Tibial nerve (tissue), 4 donors: ENCODE results near the gene RNF113B. TPM values are rescaled to one million over a fixed set of nuclear protein-coding genes. Genes with fewer than 3 reads are reported as not detected.

Source experiments
- DNase-seq, 2 donors: peaks; one replicate each; pipeline ENCODE4 v3.0.0-alpha.2; 2019; ENCODE audit warnings: low spot score in 2 of 2
- H3K27ac ChIP-seq, 4 donors: fragments of 200-600 bp; sonication (generic) in 3 of 4; one replicate each; pipeline ENCODE4 v1.5.1; 2017 to 2019; ENCODE audit warnings: mild to moderate bottlenecking in 1 of 4
- H3K27me3 ChIP-seq, 2 donors: fragments of 200-600 bp; sonication (generic) in 1 of 2; one replicate each; pipeline versions ENCODE4 v1.5.1 to v1.6.0; 2017 to 2019
- H3K36me3 ChIP-seq, 3 donors: fragments of 200-600 bp; sonication (generic); one replicate each; pipeline ENCODE4 v1.5.1; 2018 to 2019
- H3K4me1 ChIP-seq, 4 donors: fragments of 200-600 bp; sonication (generic) in 3 of 4; one replicate each; pipeline ENCODE4 v1.5.1; 2017 to 2019
- H3K4me3 ChIP-seq, 4 donors: fragments of 200-600 bp; sonication (generic) in 3 of 4; one replicate each; pipeline ENCODE4 v1.5.1; 2017 to 2019; ENCODE audit warnings: mild to moderate bottlenecking in 1 of 4, moderate library complexity in 1 of 4
- H3K9me3 ChIP-seq, 4 donors: fragments of 200-600 bp; sonication (generic) in 3 of 4; one replicate each; pipeline ENCODE4 v1.5.1; 2017 to 2019
- EP300 ChIP-seq, 2 donors: sonication (generic); formaldehyde crosslinking; IDR thresholded peaks; one replicate each; pipeline ENCODE4 v1.6.1; 2017; ENCODE audit warnings: antibody characterized with exemption in 2 of 2, mild to moderate bottlenecking in 1 of 2
- POLR2A ChIP-seq, 2 donors: fragments of 450-650 bp; IDR thresholded peaks; one replicate each; pipeline ENCODE4 v1.6.1; 2017; ENCODE audit warnings: antibody characterized with exemption in 2 of 2, mild to moderate bottlenecking in 2 of 2, moderate library complexity in 2 of 2
- WGBS, 2 donors: methylation state at CpG; one replicate each; pipeline ENCODE4 v1.1.5; 2018; 5-methylcytosine and 5-hydroxymethylcytosine counted together
- total RNA-seq, 4 donors: library from RNA; depleted of rRNA; stranded (reverse); fragments of >200 nt; gene quantifications; one replicate each; pipeline ENCODE4 v1.1.0, GENCODE V29; 2016
- TF ChIP-seq, protein P1 (sequence below), 5 experiments: fragments of 200-600 bp in 3 of 5; fragments of 450-650 bp in 2 of 5; sonication (generic) in 3 of 5; IDR thresholded peaks; one replicate each; pipeline ENCODE4 v1.5.1; 2016 to 2019; ENCODE audit warnings: antibody characterized with exemption in 5 of 5, mild to moderate bottlenecking in 3 of 5, moderate library complexity in 2 of 5

The RNF113B gene
- total RNA-seq, 4 donors from 2014 or later, result not detected

DNA sequence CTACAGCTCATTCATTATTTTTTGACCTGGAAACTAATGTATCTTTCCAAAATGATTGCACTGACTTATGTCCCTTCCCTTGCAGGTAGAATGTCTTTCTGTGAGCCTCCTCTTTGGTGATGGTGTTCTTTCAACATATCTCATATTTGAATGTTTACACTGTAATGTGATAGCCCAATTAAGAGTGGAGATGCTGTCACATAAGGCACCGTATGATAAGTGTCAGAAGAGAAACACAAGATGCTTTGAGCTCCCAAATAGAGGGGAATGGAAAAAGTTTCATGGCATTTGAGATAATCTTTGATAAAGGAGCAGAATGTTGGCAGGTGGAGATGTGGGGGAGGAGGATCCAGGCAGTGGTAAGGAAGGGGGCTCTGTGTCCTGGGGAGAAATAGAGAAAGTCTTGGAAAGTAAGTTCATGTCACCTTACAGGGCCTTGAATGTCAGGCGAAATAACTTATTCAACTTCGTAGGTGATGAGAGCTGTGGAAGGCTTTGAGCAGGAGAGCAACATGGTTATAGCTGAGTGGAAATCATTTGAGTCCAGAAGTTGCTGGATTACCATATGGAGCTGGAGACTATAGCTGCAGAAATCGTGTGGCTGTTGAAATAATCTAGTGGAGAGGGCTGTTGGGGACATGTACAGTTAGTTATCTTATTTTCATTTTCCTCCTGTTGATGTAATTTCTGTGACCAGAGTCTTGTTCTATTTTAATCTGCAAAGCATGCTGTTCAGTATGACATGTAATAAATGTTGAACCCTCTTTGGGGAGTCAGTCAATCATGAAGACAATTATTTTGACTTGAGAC is 10.3 kb upstream of the RNF113B start:
- H3K27ac ChIP-seq, result no peak overlapping the region
- no peak for DNase-seq
- 67 to 72% methylated on average over 4 of the region's 4 CpGs for WGBS, 2 donors

DNA sequence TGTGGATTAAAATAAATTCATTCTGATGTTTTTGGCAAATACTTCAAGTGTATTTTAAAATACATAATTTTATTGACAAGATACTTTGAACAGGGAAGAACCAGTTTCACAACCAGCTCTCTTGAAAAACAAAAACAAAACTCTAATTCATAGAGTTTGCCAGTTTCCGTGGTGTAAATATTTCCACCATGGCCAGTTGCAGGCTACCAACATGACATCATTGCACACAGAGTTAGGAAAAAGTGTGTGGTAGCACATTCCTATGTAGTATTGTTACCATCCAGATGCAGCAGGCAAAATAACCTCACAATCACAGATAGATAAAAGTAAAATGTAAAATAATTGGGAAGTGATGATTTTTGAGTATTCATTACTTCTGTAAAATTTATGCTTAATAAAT is 7.7 kb upstream of the RNF113B start:
- WGBS, 2 donors, result 52 to 56% methylated on average over 1 of the region's 1 CpG
- Histone ChIP-seq H3K27ac (no peak overlapping the region), H3K4me3 (no peak overlapping the region), H3K36me3 (no peaks in the 10 kb centered on the region), H3K4me1 (peaks cover 0 to 4% (median 0%) of the 10 kb centered on the region in 4 donors), H3K9me3 (peaks cover 0 to 8% (median 0%) of the 10 kb centered on the region in 4 donors), H3K27me3 (no peaks in the 10 kb centered on the region)
- TF ChIP-seq EP300 (IDR thresholded peaks at IDR 0.05), result no peak
- TF ChIP-seq, protein P1, sequence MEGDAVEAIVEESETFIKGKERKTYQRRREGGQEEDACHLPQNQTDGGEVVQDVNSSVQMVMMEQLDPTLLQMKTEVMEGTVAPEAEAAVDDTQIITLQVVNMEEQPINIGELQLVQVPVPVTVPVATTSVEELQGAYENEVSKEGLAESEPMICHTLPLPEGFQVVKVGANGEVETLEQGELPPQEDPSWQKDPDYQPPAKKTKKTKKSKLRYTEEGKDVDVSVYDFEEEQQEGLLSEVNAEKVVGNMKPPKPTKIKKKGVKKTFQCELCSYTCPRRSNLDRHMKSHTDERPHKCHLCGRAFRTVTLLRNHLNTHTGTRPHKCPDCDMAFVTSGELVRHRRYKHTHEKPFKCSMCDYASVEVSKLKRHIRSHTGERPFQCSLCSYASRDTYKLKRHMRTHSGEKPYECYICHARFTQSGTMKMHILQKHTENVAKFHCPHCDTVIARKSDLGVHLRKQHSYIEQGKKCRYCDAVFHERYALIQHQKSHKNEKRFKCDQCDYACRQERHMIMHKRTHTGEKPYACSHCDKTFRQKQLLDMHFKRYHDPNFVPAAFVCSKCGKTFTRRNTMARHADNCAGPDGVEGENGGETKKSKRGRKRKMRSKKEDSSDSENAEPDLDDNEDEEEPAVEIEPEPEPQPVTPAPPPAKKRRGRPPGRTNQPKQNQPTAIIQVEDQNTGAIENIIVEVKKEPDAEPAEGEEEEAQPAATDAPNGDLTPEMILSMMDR (IDR thresholded peaks at IDR 0.05), result no peak
- TF ChIP-seq POLR2A (IDR thresholded peaks at IDR 0.05), result no peak
- no peak for DNase-seq

More for the DNA sequence above, 10.3 kb upstream of the RNF113B start:
- H3K27me3 ChIP-seq, result no peaks in the 10 kb centered on the region
- H3K4me3 ChIP-seq, result no peak overlapping the region
- H3K4me1 ChIP-seq, result peaks cover 0 to 10% (median 2%) of the 10 kb centered on the region in 4 donors
- H3K36me3 ChIP-seq, result no peaks in the 10 kb centered on the region
- TF ChIP-seq EP300 (IDR thresholded peaks at IDR 0.05) (no peak), POLR2A (IDR thresholded peaks at IDR 0.05) (no peak)
- TF ChIP-seq, protein P1 (IDR thresholded peaks at IDR 0.05), result no peak
- no peaks in the 10 kb centered on the region for H3K9me3 ChIP-seq

DNA sequence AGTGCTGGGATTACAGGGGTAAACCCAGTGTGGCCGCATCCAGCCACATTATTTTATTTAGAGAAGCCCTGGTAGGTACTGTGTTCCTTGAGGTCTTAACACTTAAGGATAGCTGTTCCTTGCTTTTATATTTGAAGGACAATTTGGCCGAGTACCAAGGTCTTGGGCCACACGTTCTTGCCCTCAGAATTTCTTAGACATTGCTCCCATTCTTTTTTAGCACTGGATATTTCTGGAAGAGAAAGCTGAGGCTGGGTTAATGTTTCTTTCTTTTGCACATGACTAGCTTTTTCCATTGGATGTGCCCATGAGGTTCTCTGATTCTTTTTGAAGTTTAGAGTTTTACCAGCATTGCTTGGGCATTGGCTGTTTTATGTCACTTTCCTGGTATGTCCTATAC is 5.5 kb upstream of the RNF113B start:
- Histone ChIP-seq H3K9me3 (peaks cover 0 to 8% (median 0%) of the 10 kb centered on the region in 4 donors), H3K27me3 (no peaks in the 10 kb centered on the region), H3K4me3 (no peak overlapping the region), H3K4me1 (no peaks in the 10 kb centered on the region), H3K36me3 (no peaks in the 10 kb centered on the region), H3K27ac (no peak overlapping the region)
- WGBS, 2 donors, result 63 to 71% methylated on average over 3 of the region's 3 CpGs
- TF ChIP-seq EP300 (IDR thresholded peaks at IDR 0.05), result no peak
- TF ChIP-seq POLR2A (IDR thresholded peaks at IDR 0.05), result no peak
- TF ChIP-seq, protein P1 (IDR thresholded peaks at IDR 0.05), result no peak
- DNase-seq, result no peak

DNA sequence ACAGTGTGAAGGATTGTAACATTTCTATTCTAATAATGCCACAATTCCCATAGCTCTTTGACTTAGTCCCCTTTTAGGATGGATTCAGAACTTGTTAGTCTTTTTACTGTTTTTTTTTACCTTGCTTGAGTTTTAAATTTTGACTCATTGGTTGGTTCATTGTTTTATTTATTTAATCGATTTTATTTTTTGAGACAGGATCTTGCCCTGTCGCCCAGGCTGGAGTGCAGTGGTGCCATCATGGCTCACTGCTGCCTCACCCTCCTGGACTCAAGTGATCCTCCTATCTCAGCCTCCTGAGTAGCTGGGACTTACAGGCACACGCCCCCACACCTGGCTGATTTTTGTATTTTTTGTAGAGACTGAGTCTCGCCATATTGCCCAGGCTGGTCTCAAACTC is 5.1 kb upstream of the RNF113B start:
- TF ChIP-seq, protein P1 (IDR thresholded peaks at IDR 0.05), result no peak
- TF ChIP-seq EP300 (IDR thresholded peaks at IDR 0.05) (no peak), POLR2A (IDR thresholded peaks at IDR 0.05) (no peak)
- DNase-seq, result no peak
- WGBS, 2 donors, result 94 to 96% methylated on average over 4 of the region's 4 CpGs
- no peaks in the 10 kb centered on the region for H3K27me3 ChIP-seq
- H3K4me3 ChIP-seq, result no peak overlapping the region
- H3K4me1 ChIP-seq, result no peaks in the 10 kb centered on the region
- no peak overlapping the region for H3K27ac ChIP-seq
- H3K36me3 ChIP-seq, result no peaks in the 10 kb centered on the region
- H3K9me3 ChIP-seq, result peaks cover 0 to 8% (median 0%) of the 10 kb centered on the region in 4 donors

DNA sequence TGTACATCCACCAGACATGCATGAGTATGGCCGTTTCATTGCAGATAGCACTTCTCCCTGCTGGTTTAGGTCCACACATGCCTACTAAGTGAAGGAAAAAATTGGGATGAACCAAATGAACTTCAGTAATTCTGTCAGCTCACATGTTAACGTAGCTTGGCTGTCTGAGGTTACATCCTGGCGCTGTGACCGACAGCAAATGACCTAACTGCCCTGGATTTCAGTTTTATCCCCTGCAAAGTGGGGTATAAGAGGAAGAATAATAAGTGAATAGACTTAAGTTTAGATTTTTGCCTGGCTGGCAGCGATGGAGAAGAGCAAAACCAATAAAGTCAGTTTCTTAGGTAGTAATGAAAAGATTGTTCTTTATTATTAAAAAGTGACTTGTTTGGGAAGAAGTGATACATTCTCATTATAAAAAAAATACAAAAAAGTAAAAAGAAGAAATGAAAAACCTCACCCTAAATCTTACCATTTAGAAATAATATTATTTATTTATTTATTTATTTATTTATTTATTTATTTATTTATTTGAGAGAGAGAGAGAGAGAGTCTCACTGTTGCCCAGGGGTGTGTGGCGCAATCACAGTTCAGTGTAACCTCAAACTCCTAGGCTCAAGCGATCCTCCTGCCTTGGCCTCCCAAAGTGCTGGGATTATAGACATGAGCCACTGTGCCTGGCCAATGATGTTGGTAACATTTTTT is 4.2 kb upstream of the RNF113B start:
- peaks cover 0 to 8% (median 0%) of the 10 kb centered on the region in 4 donors for H3K9me3 ChIP-seq
- no peak overlapping the region for H3K27ac ChIP-seq
- H3K4me3 ChIP-seq, result no peak overlapping the region
- WGBS, 2 donors, result 89% methylated on average over 7 of the region's 7 CpGs
- TF ChIP-seq POLR2A (IDR thresholded peaks at IDR 0.05) (no peak), EP300 (IDR thresholded peaks at IDR 0.05) (no peak)
- TF ChIP-seq, protein P1 (IDR thresholded peaks at IDR 0.05), result no peak
- peaks cover 0 to 5% (median 0%) of the 10 kb centered on the region in 3 donors for H3K36me3 ChIP-seq
- H3K27me3 ChIP-seq, result no peaks in the 10 kb centered on the region
- no peaks in the 10 kb centered on the region for H3K4me1 ChIP-seq
- DNase-seq, result no peak
